ENCODE results near the gene CMYA5. TPM values are rescaled to one million over a fixed set of nuclear protein-coding genes. Genes with fewer than 3 reads are reported as not detected.

Gene CMYA5
- total RNA-seq, 1 donor from 2014 or later = 0.60 TPM

DNA sequence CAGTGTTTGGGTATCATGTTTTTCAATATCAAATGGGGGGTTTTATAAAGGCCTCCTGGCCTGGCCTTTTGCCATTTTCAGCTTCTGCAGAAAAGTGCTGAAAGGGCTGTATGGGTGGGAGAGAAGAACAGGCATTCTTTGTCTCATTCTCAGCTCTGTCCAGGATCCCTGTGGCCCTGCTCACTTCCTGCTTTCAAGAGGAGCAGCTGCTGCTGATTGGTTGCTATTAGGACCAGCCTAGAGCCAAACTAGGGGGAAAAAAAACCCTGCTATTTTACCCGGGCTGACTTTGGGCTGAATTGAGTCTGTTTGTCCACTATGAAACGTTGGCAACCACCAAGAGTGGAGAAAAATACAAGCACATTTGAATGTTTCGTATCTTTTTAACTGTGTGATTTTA is 117.1 kb downstream of the CMYA5 start:
- H3K4me3 Mint-ChIP-seq (ENCODE audit: unreplicated experiment) = no peak overlapping the region
- no peak for TF ChIP-seq CTCF (IDR thresholded peaks at IDR 0.05)
- H3K4me1 Mint-ChIP-seq (ENCODE audit: low read depth) = no peaks in the 10 kb centered on the region
- H3K27me3 Mint-ChIP-seq (ENCODE audit: low read depth) = no peaks in the 10 kb centered on the region
- H3K27ac Mint-ChIP-seq (ENCODE audit: unreplicated experiment) = no peak overlapping the region
- no peaks in the 10 kb centered on the region for H3K36me3 Mint-ChIP-seq (ENCODE audit: low read depth)
- DNase-seq (ENCODE audit: low spot score) = no peak
- H3K9me3 Mint-ChIP-seq (ENCODE audit: low read depth) = no peaks in the 10 kb centered on the region

GRCh38 chr5:79809743-79810142 is 120.1 kb downstream of the CMYA5 start:
- H3K36me3 Mint-ChIP-seq (ENCODE audit: low read depth) = no peaks in the 10 kb centered on the region
- no peaks in the 10 kb centered on the region for H3K4me1 Mint-ChIP-seq (ENCODE audit: low read depth)
- no peak for DNase-seq (ENCODE audit: low spot score)
- no peaks in the 10 kb centered on the region for H3K9me3 Mint-ChIP-seq (ENCODE audit: low read depth)
- peaks cover 6% of the 10 kb centered on the region for H3K27me3 Mint-ChIP-seq (ENCODE audit: low read depth)
- TF ChIP-seq CTCF (IDR thresholded peaks at IDR 0.05) = no peak
- H3K27ac Mint-ChIP-seq (ENCODE audit: unreplicated experiment) = no peak overlapping the region
- no peak overlapping the region for H3K4me3 Mint-ChIP-seq (ENCODE audit: unreplicated experiment)

DNA sequence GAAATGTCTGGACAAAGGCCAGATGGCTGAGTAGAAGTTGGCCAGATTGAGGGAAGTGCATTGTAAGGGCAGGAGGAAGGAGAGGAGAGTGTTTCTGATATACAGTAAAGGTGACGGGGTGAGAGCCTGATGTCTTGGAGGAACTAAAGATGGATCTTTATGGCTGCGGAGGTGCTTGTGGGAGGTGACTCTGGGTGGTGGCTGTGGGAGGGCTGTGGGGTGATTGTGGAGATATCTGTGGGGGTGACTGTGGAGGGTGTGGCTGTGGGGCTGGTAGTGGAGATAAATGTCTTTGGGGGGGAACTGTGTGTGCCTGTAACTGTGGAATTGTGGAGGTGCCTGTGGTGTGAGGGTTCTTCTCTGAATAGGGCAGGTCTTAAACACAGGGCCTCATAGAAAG is 121.4 kb downstream of the CMYA5 start:
- no peak for DNase-seq (ENCODE audit: low spot score)
- Mint-ChIP-seq H3K4me3 (ENCODE audit: unreplicated experiment) (no peak overlapping the region), H3K27me3 (ENCODE audit: low read depth) (peaks cover 14% of the 10 kb centered on the region), H3K36me3 (ENCODE audit: low read depth) (no peaks in the 10 kb centered on the region), H3K27ac (ENCODE audit: unreplicated experiment) (no peak overlapping the region), H3K9me3 (ENCODE audit: low read depth) (no peaks in the 10 kb centered on the region), H3K4me1 (ENCODE audit: low read depth) (no peaks in the 10 kb centered on the region)
- TF ChIP-seq CTCF (IDR thresholded peaks at IDR 0.05) = no peak

DNA sequence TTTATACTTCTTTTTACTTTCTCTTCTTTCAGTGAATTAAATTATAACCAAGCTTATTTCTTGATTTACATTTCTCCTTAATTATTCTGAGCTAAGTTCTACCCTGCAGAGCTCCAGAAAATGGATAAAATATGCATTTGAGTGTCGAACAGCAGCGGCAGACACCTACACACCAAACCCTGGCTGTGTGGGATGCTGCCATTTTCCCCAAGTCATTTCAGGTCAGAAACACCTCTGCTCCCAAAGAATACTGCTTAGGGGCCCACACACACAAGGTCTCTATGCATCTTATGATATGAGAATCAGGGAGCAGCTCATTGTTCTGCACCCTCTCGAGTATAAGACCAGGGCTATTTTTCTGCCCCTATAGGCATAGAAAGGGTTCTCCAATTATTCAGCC is 122.3 kb downstream of the CMYA5 start:
- Mint-ChIP-seq H3K36me3 (ENCODE audit: low read depth) (no peaks in the 10 kb centered on the region), H3K9me3 (ENCODE audit: low read depth) (no peaks in the 10 kb centered on the region), H3K27me3 (ENCODE audit: low read depth) (peaks cover 14% of the 10 kb centered on the region), H3K4me1 (ENCODE audit: low read depth) (no peaks in the 10 kb centered on the region), H3K27ac (ENCODE audit: unreplicated experiment) (no peak overlapping the region), H3K4me3 (ENCODE audit: unreplicated experiment) (no peak overlapping the region)
- no peak for DNase-seq (ENCODE audit: low spot score)
- no peak for TF ChIP-seq CTCF (IDR thresholded peaks at IDR 0.05)

GRCh38 chr5:79814699-79815098 is 125.1 kb downstream of the CMYA5 start:
- Mint-ChIP-seq H3K27me3 (ENCODE audit: low read depth) (peaks cover 14% of the 10 kb centered on the region), H3K27ac (ENCODE audit: unreplicated experiment) (no peak overlapping the region), H3K36me3 (ENCODE audit: low read depth) (no peaks in the 10 kb centered on the region), H3K4me1 (ENCODE audit: low read depth) (no peaks in the 10 kb centered on the region), H3K4me3 (ENCODE audit: unreplicated experiment) (no peak overlapping the region), H3K9me3 (ENCODE audit: low read depth) (peaks cover 5% of the 10 kb centered on the region)
- DNase-seq (ENCODE audit: low spot score) = no peak
- TF ChIP-seq CTCF (IDR thresholded peaks at IDR 0.05) = no peak

Data from chondrocyte (in vitro differentiated cells).